GM10847 (cell line): ENCODE results near the gene IL2RA.

Source experiments
- POLR2A ChIP-seq: IDR thresholded peaks from 2 replicates; pipeline ENCODE4 v1.6.1; 2011; ENCODE audit not compliant: insufficient read length; ENCODE audit errors: extremely low read depth

Gene IL2RA

GRCh38 chr10:6019010-6019782 is 43.0 kb downstream of the IL2RA start:
- no peak for TF ChIP-seq POLR2A

DNA sequence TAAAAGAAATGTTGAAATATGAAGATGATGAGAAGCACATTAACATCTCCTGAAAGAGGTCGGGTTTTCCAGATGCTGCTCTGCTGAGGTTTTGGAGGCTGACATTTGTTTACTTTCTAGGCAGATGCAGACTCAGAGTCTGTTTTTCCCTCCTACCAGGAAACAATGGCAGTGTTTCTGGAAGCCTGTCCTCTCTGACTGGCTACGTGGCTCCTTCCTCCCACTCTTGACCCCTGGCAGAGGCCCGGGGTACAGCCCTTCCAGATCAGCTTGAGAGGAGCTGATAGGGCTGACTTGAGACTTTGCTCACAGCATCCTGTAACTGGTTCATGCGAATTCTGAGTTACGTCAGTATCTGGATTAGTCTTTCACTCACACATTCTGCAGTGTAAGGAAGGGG is 43.7 kb downstream of the IL2RA start:
- no peak for TF ChIP-seq POLR2A

DNA sequence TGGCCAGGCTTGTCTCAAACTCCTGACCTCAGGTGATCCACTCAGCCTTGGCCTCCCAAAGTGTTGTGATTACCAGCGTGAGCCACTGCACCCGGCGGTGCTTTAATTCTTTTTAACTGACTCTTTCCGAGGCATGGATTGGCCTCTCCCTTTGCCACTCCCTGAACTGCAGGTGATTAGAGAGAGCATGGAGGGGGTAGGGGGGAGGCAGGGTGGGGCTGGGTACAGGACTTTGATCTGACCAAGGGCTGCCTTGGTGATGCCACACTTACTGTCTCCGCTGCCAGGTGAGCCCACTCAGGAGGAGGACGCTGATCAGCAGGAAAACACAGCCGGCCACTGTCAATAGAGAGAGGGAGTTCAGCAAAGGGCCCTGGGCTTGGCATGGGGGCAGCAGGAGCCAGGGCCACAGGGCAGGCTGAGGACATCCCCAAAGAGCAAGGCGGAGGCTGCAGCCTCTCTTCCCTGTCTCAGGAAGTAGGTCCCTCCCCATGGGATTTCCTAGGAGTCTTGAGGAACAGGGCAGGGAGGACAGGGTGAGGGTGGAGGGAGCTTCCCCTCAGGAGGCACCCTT is 44.3 kb downstream of the IL2RA start:
- TF ChIP-seq POLR2A, result no peak

GRCh38 chr10:6014241-6014761 is 47.9 kb downstream of the IL2RA start:
- no peak for TF ChIP-seq POLR2A

GRCh38 chr10:6013413-6014192 is 48.6 kb downstream of the IL2RA start:
- no peak for TF ChIP-seq POLR2A

- no peak for TF ChIP-seq POLR2A
These were observed 49.9 kb downstream of the IL2RA start for GRCh38 chr10:6012121-6012905.

DNA sequence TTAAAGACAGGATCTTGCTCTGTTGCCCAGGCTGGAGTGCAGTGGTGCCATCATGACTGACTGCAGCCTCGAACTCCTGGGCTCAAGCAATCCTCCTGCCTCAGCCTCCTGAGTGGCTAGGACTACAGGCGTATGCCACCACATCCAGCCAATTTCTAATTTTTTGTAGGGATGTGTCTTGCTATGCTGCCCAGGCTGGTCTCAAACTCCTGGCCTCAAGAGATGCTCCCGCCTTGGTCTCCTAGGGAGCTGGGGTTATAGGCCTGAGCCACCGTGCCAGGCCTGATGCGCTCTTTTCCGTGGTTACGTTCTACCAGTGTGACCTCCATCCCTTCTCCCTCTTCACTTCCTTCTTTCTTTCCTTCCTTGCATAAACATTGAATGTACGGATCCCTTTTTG is 50.6 kb downstream of the IL2RA start:
- TF ChIP-seq POLR2A, result no peak

DNA sequence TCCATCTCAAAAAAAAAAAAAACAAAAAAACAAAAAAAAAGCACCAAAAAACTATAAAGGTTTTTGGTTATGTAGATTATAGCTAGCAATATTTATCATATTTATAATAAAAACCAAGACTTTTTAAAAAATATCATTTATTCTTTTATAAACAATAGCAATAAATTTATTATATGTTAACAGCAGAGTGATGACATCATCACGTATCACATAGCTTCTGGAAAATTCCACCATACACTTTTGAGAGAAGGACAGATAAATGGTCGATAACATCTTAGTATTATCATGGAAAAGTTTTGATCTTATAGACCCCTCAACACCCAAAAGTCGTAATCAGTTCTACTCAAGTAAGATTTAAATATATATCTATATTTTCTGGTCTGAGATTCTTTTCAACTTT is 51.6 kb downstream of the IL2RA start:
- TF ChIP-seq POLR2A, result no peak

DNA sequence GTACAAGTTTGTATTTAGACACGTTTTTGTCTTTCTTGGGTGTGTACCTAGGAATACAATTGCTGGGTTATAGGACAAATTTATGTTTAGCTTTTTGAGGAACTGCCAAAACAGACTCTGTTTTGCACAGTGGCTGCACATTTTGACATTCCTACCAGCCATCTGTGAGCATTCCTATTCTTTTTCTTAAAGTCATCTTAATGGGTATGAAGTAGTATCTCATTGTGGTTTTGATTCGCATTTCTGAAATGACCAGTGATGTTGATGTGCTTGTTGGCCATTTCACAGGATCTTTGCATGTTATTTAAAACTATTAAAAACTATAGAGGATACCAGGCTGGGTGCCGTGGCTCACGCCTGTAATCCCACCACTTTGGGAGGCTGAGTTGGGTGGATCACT is 52.2 kb downstream of the IL2RA start:
- no peak for TF ChIP-seq POLR2A

GRCh38 chr10:6009150-6009549 is 53.0 kb downstream of the IL2RA start:
- no peak for TF ChIP-seq POLR2A

DNA sequence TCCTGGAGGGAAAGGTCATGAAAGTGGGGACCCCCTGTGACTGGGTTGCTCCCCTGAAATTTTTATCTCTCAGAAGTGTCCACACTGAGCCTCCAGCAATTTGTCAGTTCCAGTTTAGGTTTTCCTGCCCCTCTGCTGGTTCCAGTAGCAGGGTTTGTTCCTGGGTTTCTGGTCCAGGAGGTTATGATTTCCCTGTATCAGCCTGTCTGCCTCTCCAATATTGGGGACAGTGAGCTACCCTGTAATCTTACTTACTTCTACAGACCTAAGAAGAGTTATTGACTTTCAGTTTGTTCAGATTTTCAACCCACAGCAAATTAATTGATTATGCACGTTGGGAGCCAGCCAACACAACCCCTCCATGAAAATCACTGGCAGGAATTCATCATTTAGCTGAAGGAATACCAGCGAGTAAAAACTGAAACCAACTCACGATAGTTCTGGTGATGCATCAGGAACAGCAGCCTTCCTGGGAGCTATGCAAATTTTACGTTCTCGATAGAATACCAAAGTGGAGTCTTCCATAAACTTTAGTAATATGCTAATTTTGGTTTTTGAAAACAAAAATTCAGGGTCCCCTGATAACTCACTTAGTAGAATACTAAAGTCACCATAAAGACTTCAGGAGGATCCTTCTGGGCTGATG is 53.5 kb downstream of the IL2RA start:
- no peak for TF ChIP-seq POLR2A

DNA sequence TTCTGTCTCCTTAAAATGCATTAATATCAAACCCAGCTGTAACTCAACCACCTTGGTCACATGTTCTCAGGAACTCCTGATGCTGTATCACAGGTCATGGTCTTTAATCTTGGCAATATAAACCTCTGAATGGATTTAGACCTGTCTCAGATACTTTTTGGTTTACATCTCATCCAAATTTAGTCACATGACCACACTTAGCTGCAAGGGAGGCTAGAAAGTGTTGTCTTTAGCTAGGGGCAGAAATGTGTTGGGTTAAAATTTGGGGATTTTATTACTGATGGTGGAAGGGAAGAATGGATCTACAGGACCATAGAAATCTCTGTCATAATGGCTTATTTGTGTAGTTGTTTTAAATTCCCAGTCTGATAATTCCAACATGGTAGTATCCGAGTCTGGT is 55.2 kb downstream of the IL2RA start:
- TF ChIP-seq POLR2A, result no peak

DNA sequence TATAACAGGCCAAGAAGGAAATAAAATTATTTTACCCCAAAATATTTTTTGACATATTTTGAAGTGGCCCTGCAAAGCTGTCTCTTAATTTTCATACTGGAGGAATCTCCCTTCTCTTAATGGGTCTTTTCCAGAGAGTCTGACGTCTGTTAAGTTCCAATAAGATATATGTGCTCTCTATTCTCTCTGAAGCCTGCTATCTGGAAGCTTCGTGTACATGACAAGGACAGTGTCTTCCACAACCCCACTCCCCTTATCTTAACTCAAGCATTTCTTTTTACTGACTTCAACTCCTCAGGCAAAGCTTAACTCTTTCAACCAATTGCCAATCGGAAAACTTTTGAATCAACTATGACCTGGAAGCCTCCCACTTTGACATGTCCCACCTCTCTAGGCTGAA is 55.6 kb downstream of the IL2RA start:
- TF ChIP-seq POLR2A, result no peak

DNA sequence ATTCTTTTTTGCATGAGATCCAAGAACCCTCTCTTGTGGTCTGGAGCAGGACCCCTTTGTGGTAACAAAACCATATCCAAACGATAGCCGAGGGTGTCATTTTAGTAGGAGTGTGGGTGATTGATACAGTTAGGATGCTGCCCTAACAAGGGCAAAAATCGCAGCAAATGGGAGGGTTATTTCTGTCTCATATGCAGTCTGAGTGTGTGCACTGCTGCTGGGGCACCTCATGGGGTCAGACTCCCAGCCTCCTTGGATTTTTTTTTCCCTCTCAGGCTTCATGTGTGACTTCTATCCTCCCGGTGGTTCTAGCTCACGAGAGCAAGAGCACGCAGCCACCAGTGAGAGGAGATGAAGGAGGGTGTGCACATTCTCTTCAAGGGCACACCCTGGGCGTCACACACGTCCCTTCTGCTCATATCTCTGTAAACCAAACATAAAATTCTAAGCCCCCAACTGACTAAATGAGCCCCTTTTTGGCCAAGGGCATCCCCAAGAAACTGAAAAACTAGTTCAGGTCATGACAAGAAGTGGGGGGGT is 56.2 kb downstream of the IL2RA start:
- TF ChIP-seq POLR2A, result no peak

DNA sequence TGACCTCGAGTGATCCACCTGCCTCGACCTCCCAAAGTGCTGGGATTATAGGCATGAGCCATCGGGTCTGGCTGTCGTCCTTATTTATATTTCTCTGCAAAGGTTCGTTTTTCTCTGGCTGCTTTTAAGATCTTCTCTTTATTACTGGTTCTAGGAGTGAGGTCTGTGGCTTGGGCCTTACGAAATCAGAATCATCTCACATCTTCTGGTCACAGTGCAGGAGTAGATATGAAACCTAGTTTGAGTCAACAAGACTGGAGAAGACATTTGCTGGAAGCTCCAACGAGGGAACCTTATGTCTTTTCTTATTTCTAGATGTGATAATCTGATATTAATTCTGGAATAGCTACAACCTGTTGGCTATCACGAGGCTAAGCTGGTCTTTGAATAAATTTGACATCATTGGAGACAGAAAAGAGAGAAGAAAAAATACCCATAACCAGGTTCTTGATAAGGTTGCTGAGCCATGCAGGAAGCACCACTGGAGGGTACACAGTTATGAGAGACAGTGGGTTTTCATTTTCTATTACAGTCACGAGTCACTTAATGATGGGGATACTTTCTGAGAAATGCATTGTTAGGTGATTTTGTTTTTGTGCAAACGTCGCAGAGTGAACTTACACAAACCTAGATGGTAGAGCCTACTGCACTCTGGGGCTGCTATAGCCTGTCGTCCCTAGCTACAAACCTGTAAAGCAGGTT is 59.2 kb downstream of the IL2RA start:
- TF ChIP-seq POLR2A, result no peak
